Caki2 (cell line): ENCODE data around the gene CMBL. TPM values are rescaled to one million over a fixed set of nuclear protein-coding genes. Genes with fewer than 3 reads are reported as not detected.
"Not testable (repeated sequence)": the region's sequence is repeated elsewhere in the genome, so short reads cannot be mapped to it uniquely, and the experiment has no call there.

ENCODE experiments used
- DNase-seq: peaks from one replicate; pipeline ENCODE4 v3.0.0-alpha.2; 2015; ENCODE audit warnings: low read depth
- in situ Hi-C: cut with HindIII; loops from 2 replicates; pipeline ENCODE4 v1.10.0; 2016; ENCODE audit warnings: low sequenced_read_pairs, low pct_unique_long_range_greater_than_20kb, mixed read lengths
- total RNA-seq: library from RNA; depleted of rRNA; stranded (reverse); fragments of >200 nt; shearing (Covaris generic); gene quantifications from 2 replicates; pipeline ENCODE4 v1.2.3, GENCODE V29; 2014; ENCODE audit warnings: low replicate concordance; rRNA removed

Gene CMBL
- total RNA-seq, 1 experiment from 2014 or later = 219 TPM

DNA sequence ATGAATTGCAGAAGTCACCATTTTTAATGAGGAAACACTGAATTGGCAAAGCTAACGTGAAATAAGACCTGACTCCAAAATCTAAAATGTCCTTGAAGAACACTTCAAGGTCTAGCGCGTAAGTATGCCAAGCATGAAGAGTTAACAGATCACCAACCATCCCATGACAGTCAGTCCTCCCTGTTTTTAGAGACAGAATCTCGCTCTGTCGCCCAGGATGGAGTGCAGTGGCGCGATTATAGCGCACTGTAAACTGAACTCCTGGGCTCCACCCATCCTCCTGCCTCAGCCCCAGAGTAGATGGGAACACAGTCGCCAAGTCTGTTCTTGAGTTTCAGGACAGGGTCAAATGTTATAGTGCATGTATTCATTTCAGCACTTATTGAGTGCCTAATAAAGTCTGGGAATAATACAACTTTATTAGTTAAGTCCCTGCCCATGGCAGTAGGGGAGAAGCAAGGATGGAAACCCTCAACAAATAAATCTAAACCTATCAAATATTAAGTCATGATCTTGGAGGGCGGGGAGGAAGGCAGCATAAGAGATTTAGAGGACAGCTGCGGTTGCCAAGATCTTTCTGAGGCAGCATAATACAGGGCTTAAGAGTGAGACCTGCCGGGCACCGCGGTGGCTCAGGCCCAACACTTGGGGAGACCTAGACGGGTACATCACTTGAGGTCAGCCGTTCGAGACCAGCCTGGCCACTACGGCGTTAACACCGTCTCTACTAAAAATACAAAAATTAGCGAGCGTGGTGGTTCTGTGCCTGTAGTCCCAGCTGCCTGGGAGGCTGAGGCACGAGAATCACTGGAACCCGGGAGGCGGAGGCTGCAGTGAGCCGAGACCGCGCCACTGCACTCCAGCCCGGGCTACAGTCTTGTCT lies 59.1 kb downstream of the CMBL start:
- DNase-seq = peak; percentile 49

DNA sequence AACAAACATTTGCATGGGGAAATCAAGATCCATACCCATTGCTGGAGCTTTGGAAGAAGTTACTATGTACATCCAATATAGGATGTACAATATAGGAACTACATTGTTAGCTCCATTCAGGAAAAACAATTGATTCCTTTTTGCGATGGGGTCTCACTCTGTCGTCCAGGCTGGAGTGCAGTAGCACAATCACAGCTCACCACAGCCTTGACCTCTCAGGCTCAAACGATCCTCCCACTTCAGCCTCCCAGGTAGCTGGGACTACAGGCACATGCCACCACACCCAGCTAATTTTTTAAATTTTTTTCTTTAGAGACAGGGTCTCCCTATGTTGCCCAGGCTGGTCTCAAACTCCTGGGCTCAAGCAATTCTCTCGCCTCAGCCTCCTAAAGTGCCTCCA lies 60.5 kb downstream of the CMBL start:
- DNase-seq, in situ Hi-C loops: not testable (repeated sequence)

More for the DNA sequence above, 59.1 kb downstream of the CMBL start:
- in situ Hi-C loops = no loop called here

DNA sequence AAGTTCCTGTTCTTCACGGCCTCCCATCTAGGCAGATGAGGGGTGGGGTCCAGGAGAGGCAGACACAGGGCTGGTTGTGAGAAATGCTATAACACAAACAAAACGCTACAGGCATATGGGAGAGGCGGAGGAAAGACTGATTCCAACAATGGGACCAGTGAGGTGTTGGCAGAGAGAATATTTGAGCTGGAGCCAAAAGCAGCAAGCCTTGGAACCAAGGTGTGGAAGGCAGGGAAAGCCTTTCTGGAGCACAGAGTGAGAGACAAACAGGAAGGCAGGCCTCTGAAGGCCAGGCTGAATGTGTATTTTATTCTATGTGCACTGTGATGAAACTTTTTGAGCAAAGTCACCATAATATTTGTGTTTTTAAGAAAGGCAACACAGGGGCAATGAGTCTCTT lies 60.9 kb downstream of the CMBL start:
- in situ Hi-C loops = no loop called here
- DNase-seq = no peak

DNA sequence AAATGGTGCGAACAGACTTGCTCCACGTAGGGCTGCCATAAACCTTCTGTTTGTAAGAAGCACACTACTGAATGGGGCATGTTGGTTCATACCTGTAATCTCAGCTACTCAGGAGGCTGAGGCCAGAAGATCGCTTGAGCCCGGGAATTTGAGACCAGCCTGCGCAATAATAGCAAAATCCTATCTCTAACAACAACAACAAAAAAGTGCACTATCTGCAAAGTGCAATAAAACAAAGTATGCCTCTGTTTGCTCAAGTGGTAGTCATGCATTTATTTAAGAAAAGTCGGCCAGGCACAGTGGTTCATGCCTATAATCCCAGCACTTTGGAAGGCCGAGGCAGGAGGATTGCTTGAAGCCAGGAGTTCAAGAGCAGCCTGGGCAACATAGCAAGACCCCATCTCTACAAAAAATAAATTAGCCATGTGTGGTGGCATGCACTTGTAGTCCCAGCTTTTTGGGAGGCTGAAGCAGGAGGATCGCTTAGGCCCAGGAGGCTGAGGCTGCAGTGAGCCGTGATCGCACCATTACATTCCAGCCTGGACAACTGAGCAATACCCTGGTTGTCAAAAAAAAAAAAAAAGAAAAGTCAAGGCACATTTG lies 63.3 kb downstream of the CMBL start:
- no peak for DNase-seq
- in situ Hi-C loops = no loop called here

DNA sequence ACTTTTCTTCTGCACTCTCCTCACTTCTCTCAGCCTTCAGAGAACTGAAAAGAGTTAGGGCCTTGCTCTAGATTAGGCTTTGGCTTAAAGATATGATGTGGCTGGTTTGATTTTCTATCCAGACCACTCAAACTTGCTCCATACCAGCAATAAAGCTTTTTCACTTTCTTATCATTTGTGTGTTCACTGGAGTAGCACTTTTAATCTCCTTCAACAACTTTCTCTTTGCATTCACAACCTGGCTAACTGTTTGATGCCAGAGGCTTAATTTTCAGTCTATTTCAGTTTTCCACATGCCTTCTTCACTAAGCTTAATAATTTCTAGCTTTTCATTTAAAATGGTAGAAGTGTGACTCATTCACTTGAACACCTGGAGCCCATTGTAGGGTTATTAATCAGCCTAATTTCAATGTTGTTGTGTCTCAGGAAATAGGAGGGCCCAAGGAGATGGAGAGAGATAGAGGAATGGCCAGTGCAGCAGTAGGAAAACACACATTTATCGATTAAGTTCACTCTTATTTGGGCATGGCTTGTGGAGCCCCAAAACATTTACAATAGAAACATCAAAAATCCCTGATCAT lies 64.0 kb downstream of the CMBL start:
- in situ Hi-C loops = no loop called here

DNA sequence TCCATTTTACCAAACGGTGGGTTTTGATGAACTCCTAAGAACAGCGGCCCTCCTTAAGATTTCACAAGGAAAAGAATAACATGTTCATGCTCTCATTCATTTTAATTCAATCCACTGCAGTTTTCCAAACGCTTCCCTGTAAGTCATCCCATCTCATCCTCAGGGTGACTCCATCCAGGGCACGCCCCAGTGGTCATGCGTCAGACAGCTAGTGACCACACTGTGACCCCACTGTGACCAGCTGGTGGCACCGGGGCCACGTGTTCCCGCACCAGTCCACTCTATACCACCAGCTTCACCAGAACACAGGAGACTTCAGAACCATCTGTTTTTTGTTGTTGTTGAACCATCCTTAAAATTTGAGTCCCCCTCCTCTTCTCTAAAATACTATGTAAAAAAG lies 72.4 kb downstream of the CMBL start:
- peak; percentile 81 for DNase-seq
- in situ Hi-C loops = no loop called here

More for the DNA sequence above, 64.0 kb downstream of the CMBL start:
- peak; percentile 34 for DNase-seq

DNA sequence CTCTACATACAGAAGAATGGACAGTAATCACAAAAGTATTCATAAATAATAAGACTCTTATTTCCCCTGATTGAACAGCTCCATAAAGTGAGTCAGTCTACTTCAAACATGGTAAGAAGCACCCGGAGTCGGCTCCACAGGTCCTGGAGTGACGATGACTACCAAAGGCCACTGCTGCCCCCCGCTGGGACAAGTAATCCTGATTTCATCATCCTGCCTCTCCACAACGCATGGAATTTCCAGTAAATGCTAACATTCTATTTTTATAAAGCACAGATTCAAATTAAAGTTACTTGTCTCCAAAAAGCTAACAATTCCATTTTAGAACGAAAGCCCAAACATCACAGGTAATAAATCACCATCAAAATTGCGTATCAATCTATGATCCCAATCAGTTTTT lies 74.2 kb downstream of the CMBL start:
- in situ Hi-C loops = no loop called here
- peak; percentile 64 for DNase-seq

DNA sequence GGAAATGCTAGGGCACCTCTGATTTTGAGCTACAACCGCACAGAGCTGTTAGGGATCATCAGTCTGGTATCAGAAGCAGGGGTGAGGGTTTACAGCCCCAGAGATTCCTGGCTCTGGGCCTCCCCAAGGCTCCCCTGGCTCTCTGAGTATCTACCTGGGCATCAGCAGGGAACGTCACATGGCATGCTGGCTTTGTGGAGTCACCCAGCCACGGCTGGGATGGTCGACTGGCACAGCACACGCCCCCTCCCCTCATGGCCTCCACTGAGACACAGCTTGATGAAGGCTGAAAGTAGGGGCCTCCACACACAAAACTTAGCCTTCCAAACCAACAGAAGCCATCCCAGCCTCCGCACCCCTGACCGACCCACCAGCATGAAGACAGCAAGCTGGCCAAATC lies 74.7 kb downstream of the CMBL start:
- in situ Hi-C loops = no loop called here
- DNase-seq = no peak

DNA sequence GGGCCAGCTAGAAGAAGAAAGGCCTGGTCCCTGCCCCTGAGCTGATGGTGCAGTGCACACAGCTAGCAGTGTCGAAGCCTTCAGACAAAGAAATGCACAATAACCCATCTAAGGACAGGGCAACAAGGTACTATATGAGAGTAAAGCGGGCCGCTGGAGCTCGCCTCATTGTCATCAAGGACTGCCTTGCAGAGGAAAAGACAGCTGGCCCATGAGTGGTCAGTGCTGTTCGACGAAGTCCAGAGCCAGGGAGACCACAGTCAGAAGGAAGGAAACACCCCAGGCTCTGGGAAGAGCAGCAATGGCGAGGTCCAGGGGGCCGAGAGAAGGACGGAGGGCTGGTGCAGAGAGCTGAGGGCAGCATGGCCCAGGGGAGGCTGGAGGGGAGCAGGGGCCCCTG lies 75.3 kb downstream of the CMBL start:
- no peak for DNase-seq
- in situ Hi-C loops = no loop called here

DNA sequence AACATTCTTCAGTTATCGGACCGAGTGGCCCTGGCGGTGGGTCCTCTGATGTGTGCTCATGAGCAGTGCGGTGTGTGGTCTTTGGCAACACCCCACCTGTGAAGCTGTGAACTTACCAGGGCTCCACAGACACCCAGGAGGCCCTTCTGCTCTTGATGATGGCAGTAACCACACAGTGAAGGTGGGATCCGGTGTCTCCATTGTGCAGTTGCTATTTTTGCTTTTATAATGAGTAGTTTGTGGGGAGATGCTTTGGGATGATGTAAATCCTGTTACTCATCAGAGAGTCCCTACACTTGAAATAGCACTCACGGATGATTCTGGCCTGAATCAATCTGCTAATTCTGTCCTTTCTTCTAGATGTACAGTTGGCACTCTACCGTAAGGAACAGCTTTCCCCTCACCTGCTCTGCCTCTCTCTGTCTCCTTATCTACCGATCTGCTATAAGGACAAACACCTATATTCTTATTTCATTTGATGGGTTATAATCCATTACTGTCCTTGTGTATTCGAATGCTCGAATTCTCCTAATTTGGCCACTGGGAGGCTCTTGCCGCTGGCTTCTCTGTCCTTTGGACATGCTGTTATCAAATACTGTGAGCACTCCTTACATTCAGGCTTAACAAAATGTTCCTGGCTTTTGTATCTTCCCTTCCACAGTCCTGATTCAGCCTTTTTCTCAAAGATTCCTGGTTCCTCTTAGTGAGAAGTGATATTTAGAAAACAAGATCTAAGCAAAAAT lies 78.2 kb downstream of the CMBL start:
- DNase-seq = peak; percentile 14
- in situ Hi-C loops = no loop called here

DNA sequence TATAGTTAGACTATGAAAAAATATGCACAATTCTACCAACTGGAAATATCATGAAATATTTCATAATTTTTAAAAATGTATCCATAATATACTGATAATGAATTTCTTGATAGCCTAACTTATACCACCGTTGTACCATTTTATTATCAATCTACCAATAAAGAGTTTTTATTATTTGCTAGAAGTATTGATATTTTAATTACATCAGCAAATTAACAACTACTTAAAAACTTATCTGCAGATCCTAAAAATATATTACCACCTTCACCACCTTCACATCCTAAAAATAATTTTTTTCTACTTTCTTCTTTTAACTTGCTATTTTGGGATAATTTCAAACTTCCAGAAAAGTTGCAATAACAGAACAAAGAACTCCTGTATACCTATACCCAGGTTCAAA lies 79.4 kb downstream of the CMBL start:
- in situ Hi-C loops = no loop called here
- DNase-seq = no peak

Other genes with a start within 250 kb of the CMBL start
- 16.4 and 26.8 TPM in 2 replicates for gene ATPSCKMT, start 58.0 kb downstream of the CMBL start, total RNA-seq
- 636 and 700 TPM in 2 replicates for gene CCT5, start 57.6 kb downstream of the CMBL start, total RNA-seq
- gene MARCHF6, start 45.8 kb upstream of the CMBL start, total RNA-seq = 25.8 and 26.1 TPM in 2 replicates
- gene ROPN1L, start 134.0 kb upstream of the CMBL start, total RNA-seq = 3.2 and 3.6 TPM in 2 replicates